GM06990 (cell line): ENCODE measurements around the gene THEM5.

Source experiments
- DNase-seq: peaks from one replicate; pipeline ENCODE4 v3.0.0-alpha.2; 2011; ENCODE audit not compliant: insufficient read length; ENCODE audit errors: extremely low read depth
- H3K27me3 ChIP-seq: replicated peaks from 2 replicates; pipeline ENCODE4 v1.6.0; 2011; ENCODE audit warnings: low read length; ENCODE audit not compliant: control insufficient read depth, insufficient read depth
- H3K36me3 ChIP-seq: 2 replicates; pipeline ENCODE4 v1.5.1; 2011; ENCODE audit warnings: low read length; ENCODE audit not compliant: control insufficient read depth, insufficient read depth
- H3K4me3 ChIP-seq: replicated peaks from 2 replicates; pipeline ENCODE4 v1.5.1; 2011; ENCODE audit warnings: low read depth, mild to moderate bottlenecking, control low read depth, low read length
- CTCF ChIP-seq: IDR thresholded peaks from 2 replicates; pipeline ENCODE4 v1.5.1; 2011; ENCODE audit warnings: low read length, control low read depth, mild to moderate bottlenecking, inconsistent platforms; ENCODE audit not compliant: insufficient read depth, poor library complexity, severe bottlenecking

Gene THEM5

GRCh38 chr1:151825204-151825603, 28.3 kb downstream of the THEM5 start:
- peaks cover 1% of the 10 kb centered on the region for H3K27me3 ChIP-seq
- no peak for DNase-seq
- H3K36me3 ChIP-seq: no peaks in the 10 kb centered on the region
- no peak for TF ChIP-seq CTCF
- no peak overlapping the region for H3K4me3 ChIP-seq

- H3K36me3 ChIP-seq: no peaks in the 10 kb centered on the region
- H3K4me3 ChIP-seq: no peak overlapping the region
- TF ChIP-seq CTCF: no peak
- DNase-seq: no peak
- peaks cover 1% of the 10 kb centered on the region; the same call in 1 of the 2 replicates for H3K27me3 ChIP-seq
Measured at GRCh38 chr1:151823175-151823574, 30.3 kb downstream of the THEM5 start.

- peaks cover 1% of the 10 kb centered on the region; the same call in 1 of the 2 replicates for H3K27me3 ChIP-seq
- no peak overlapping the region for H3K4me3 ChIP-seq
- H3K36me3 ChIP-seq: no peaks in the 10 kb centered on the region
- TF ChIP-seq CTCF: no peak
- DNase-seq: no peak
Measured at GRCh38 chr1:151822404-151822803, 31.1 kb downstream of the THEM5 start.

DNA sequence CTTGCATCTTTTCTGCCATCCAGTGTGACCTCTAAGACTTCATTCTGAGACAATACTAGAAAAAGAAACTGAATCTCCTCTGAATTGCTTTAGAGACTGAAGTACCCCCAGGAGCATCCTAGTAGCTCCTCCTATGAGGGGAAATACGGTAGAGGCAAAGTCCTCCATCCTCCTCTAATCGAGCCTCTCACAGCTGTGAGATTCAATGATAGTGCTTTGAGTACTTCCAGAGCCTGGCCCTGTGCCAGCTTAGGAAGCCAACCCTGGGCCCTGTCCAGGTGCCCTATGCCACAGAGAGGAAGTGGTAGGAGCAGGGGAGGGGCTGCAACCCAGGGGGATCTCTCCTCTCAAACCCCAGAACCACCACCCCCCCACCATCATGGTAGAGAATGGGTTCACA, 32.6 kb downstream of the THEM5 start:
- Histone ChIP-seq H3K27me3 (peaks cover 1% of the 10 kb centered on the region; the same call in 1 of the 2 replicates), H3K4me3 (no peak overlapping the region), H3K36me3 (no peaks in the 10 kb centered on the region)
- no peak for TF ChIP-seq CTCF
- DNase-seq: no peak

DNA sequence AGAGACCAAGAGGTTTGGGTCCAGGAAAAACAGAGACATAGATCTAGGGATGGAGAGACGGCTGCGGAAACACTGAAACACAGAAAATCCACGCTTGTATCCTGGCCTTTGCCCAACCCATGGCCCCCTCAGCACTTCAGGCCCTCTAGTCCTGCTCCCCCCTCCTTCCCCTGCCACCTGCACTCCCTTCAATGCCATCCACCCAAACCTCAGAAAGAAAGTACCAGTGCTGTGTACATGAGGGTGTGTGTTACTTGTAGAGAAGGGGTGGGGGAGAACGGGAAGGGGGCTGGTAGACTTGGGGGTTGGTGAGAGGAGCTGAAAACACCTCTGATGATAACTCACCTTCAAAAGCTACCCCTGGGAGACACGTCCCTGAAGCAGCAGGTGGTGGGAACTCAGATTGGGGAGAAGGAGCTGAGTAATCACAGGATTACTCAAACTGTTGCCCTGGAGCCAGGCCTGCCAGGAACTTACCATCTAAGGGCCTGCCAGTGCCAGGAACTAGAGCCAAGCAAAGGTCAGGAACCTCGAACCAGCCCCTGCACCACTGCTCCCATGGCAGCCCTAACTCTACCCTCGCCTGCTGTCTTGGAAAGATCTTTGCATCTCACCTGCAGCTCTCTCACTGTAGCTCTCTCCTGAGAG, 33.4 kb downstream of the THEM5 start:
- TF ChIP-seq CTCF: no peak
- H3K4me3 ChIP-seq: no peak overlapping the region
- H3K27me3 ChIP-seq: peaks cover 1% of the 10 kb centered on the region
- no peaks in the 10 kb centered on the region for H3K36me3 ChIP-seq
- DNase-seq: no peak
